HG02870 (cell line): ENCODE results near the gene FAM174C.

ENCODE experiments used
- ATAC-seq: cut with Tn5 transposase; IDR thresholded peaks from one replicate; pipeline ENCODE4 v1.9.1; 2021; ENCODE audit warnings: mild to moderate bottlenecking, moderate library complexity; ENCODE audit not compliant: unreplicated experiment

Gene FAM174C

GRCh38 chr19:1260749-1261537 lies 14.4 kb upstream of the FAM174C start:
- peak; percentile 55 for ATAC-seq

- ATAC-seq, result no peak
Observed at GRCh38 chr19:1261538-1261797, 13.9 kb upstream of the FAM174C start.

GRCh38 chr19:1261798-1262622 lies 13.3 kb upstream of the FAM174C start:
- ATAC-seq, result no peak

- ATAC-seq, result no peak
Observed at GRCh38 chr19:1262623-1263123, 12.7 kb upstream of the FAM174C start.

GRCh38 chr19:1263188-1263587 lies 12.1 kb upstream of the FAM174C start:
- ATAC-seq, result no peak

- no peak for ATAC-seq
Observed at GRCh38 chr19:1264801-1265614, 10.3 kb upstream of the FAM174C start.

- no peak for ATAC-seq
Observed at GRCh38 chr19:1265615-1266128, 9.7 kb upstream of the FAM174C start.

GRCh38 chr19:1266129-1266915 lies 9.0 kb upstream of the FAM174C start:
- no peak for ATAC-seq

GRCh38 chr19:1266916-1267476 lies 8.3 kb upstream of the FAM174C start:
- ATAC-seq, result no peak

- no peak for ATAC-seq
Observed at GRCh38 chr19:1267477-1268225, 7.7 kb upstream of the FAM174C start.

GRCh38 chr19:1268226-1269064 lies 6.9 kb upstream of the FAM174C start:
- ATAC-seq, result no peak

GRCh38 chr19:1269065-1269477 lies 6.3 kb upstream of the FAM174C start, which contains the start of gene CIRBP:
CIRBP (plus strand) TSS chr19:1269332; CDS start chr19:1270934, 1,602 bp downstream.
- ATAC-seq, result peak; percentile 63

GRCh38 chr19:1269478-1270212 lies 5.7 kb upstream of the FAM174C start:
- peak; percentile 27 for ATAC-seq

- no peak for ATAC-seq
Observed at GRCh38 chr19:1270213-1270853, 5.0 kb upstream of the FAM174C start.

- ATAC-seq, result no peak
Observed at GRCh38 chr19:1270854-1271527, 4.3 kb upstream of the FAM174C start.
